Right lung (tissue), 10 donors: ENCODE data around the gene PLEKHA3. TPM values are rescaled to one million over a fixed set of nuclear protein-coding genes. Genes with fewer than 3 reads are reported as not detected.
"Not testable (repeated sequence)": the region's sequence is repeated elsewhere in the genome, so short reads cannot be mapped to it uniquely, and the experiment has no call there.

Experiments used
- DNase-seq, 2 donors: peaks; one replicate each; pipeline ENCODE4 v3.0.0-alpha.2; 2013
- long read RNA-seq, 8 donors: transcript quantifications; one replicate each; lab custom pipeline, GENCODE V29; 2026
- polyA plus RNA-seq, 5 donors: library from polyadenylated mRNA; unstranded; fragments of 120-200 nt; gene quantifications; one replicate each; pipeline versions ENCODE4 v1.2.1 to v1.2.3, GENCODE V29; 2013; ENCODE audit warnings: inconsistent platforms in 1 of 5, low replicate concordance in 1 of 5; ENCODE audit not compliant: insufficient read length in 5 of 5, insufficient read depth in 1 of 5

Gene PLEKHA3
- polyA plus RNA-seq, result 10 to 100 TPM; 23.0 to 32.6 (median 31.0) TPM
- long read RNA-seq, donor 1, full-length matches to known transcripts, result 2 of 18 reads
- long read RNA-seq, donor 1, partial matches to known transcripts, result 16 of 18 reads
- long read RNA-seq, donor 1, other reads (novel, unspliced or antisense), result 0 of 18 reads
- long read RNA-seq, donor 2, full-length matches to known transcripts, result 2 of 2 reads
- long read RNA-seq, donor 2, partial matches to known transcripts, result 0 of 2 reads
- long read RNA-seq, donor 2, other reads (novel, unspliced or antisense), result 0 of 2 reads
- long read RNA-seq, donor 3, full-length matches to known transcripts, result 3 of 3 reads
- long read RNA-seq, donor 3, partial matches to known transcripts, result 0 of 3 reads
- long read RNA-seq, donor 3, other reads (novel, unspliced or antisense), result 0 of 3 reads
- long read RNA-seq, donor 4, full-length matches to known transcripts, result 6 of 6 reads
- long read RNA-seq, donor 4, partial matches to known transcripts, result 0 of 6 reads
- long read RNA-seq, donor 4, other reads (novel, unspliced or antisense), result 0 of 6 reads
- long read RNA-seq, donor 5, full-length matches to known transcripts, result 4 of 9 reads
- long read RNA-seq, donor 5, partial matches to known transcripts, result 5 of 9 reads
- long read RNA-seq, donor 5, other reads (novel, unspliced or antisense), result 0 of 9 reads
- long read RNA-seq, donor 6, full-length matches to known transcripts, result 4 of 4 reads
- long read RNA-seq, donor 6, partial matches to known transcripts, result 0 of 4 reads
- long read RNA-seq, donor 6, other reads (novel, unspliced or antisense), result 0 of 4 reads
- long read RNA-seq, donor 7, full-length matches to known transcripts, result 4 of 4 reads
- long read RNA-seq, donor 7, partial matches to known transcripts, result 0 of 4 reads
- long read RNA-seq, donor 7, other reads (novel, unspliced or antisense), result 0 of 4 reads
- long read RNA-seq, donor 8, full-length matches to known transcripts, result 1 of 1 reads
- long read RNA-seq, donor 8, partial matches to known transcripts, result 0 of 1 reads
- long read RNA-seq, donor 8, other reads (novel, unspliced or antisense), result 0 of 1 reads

GRCh38 chr2:178480227-178481181 lies at the start of gene PLEKHA3:
Gene PLEKHA3, plus strand, starts transcription at chr2:178480457. Its CDS starts 413 bp downstream, at chr2:178480870.
- DNase-seq, result peak; percentile 96 to 97

GRCh38 chr2:178436662-178437061 lies 43.6 kb upstream of the PLEKHA3 start:
- DNase-seq, result no peak

GRCh38 chr2:178441426-178441825 lies 38.8 kb upstream of the PLEKHA3 start:
- no peak for DNase-seq

- peak in 1 of 2 donors; percentile 9 for DNase-seq
Measured at GRCh38 chr2:178448968-178449661, 31.1 kb upstream of the PLEKHA3 start.

- no peak for DNase-seq
Measured at GRCh38 chr2:178449700-178450523, 30.3 kb upstream of the PLEKHA3 start.

- DNase-seq, result no peak
Measured at GRCh38 chr2:178450524-178450773, 29.8 kb upstream of the PLEKHA3 start.

- peak; percentile 99 for DNase-seq
Measured at GRCh38 chr2:178450774-178451525, 29.3 kb upstream of the PLEKHA3 start, which contains the start of the genes PJVK and PRKRA. Gene PJVK, plus strand, starts transcription at chr2:178451378. Its CDS starts 2,032 bp downstream, at chr2:178453410. Gene PRKRA, minus strand, starts transcription at chr2:178451175. Its CDS starts 145 bp downstream, at chr2:178451030.

- no peak for DNase-seq
Measured at GRCh38 chr2:178452334-178452733, 27.9 kb upstream of the PLEKHA3 start.

GRCh38 chr2:178452870-178453269 lies 27.4 kb upstream of the PLEKHA3 start:
- DNase-seq, result no peak

- no peak for DNase-seq
Measured at GRCh38 chr2:178455947-178456346, 24.3 kb upstream of the PLEKHA3 start.

GRCh38 chr2:178457390-178457886 lies 22.8 kb upstream of the PLEKHA3 start:
- DNase-seq, result no peak

GRCh38 chr2:178469219-178469849 lies 10.9 kb upstream of the PLEKHA3 start:
- DNase-seq, result no peak

- DNase-seq, result not testable (repeated sequence)
Measured at GRCh38 chr2:178471313-178471712, 8.9 kb upstream of the PLEKHA3 start.

GRCh38 chr2:178473373-178473772 lies 6.9 kb upstream of the PLEKHA3 start:
- DNase-seq, result no peak

GRCh38 chr2:178473931-178474330 lies 6.3 kb upstream of the PLEKHA3 start:
- DNase-seq, result no peak

- DNase-seq, result no peak
Measured at GRCh38 chr2:178474560-178474959, 5.7 kb upstream of the PLEKHA3 start.

- no peak for DNase-seq
Measured at GRCh38 chr2:178476477-178476876, 3.8 kb upstream of the PLEKHA3 start.
